Hematopoietic multipotent progenitor cell treated with erythropoietin and hydrocortisone succinate and interleukin-3 and kit ligand, for 17 days (in vitro differentiated cells): ENCODE results near the gene PALM.

Experiments
- DNase-seq: peaks from one replicate; pipeline ENCODE4 v3.0.0-alpha.2; 2015; ENCODE audit warnings: low spot score

Gene PALM

GRCh38 chr19:752652-753517, 44.1 kb downstream of the PALM start:
- DNase-seq = no peak

GRCh38 chr19:754530-754929, 45.8 kb downstream of the PALM start:
- DNase-seq = no peak

- DNase-seq = no peak
Measured at GRCh38 chr19:755063-755462, 46.3 kb downstream of the PALM start.

- peak; percentile 25 for DNase-seq
Measured at GRCh38 chr19:756236-756635, 47.5 kb downstream of the PALM start.

- no peak for DNase-seq
Measured at GRCh38 chr19:756821-757688, 48.3 kb downstream of the PALM start.

GRCh38 chr19:757811-758668, 49.3 kb downstream of the PALM start:
- no peak for DNase-seq

- DNase-seq = no peak
Measured at GRCh38 chr19:763181-763580, 54.4 kb downstream of the PALM start.

- no peak for DNase-seq
Measured at GRCh38 chr19:763869-764268, 55.1 kb downstream of the PALM start.

GRCh38 chr19:764301-764700, 55.6 kb downstream of the PALM start:
- no peak for DNase-seq

GRCh38 chr19:765179-765738, 56.5 kb downstream of the PALM start:
- no peak for DNase-seq

GRCh38 chr19:768424-768823, 59.7 kb downstream of the PALM start:
- no peak for DNase-seq

GRCh38 chr19:769616-770015, 60.9 kb downstream of the PALM start:
- DNase-seq = no peak

- DNase-seq = peak; percentile 9
Measured at GRCh38 chr19:771332-771785, 62.6 kb downstream of the PALM start.

GRCh38 chr19:772063-772462, 63.3 kb downstream of the PALM start:
- no peak for DNase-seq

GRCh38 chr19:772730-773436, 64.1 kb downstream of the PALM start:
- DNase-seq = no peak

- DNase-seq = no peak
Measured at GRCh38 chr19:776549-776948, 67.8 kb downstream of the PALM start.

- DNase-seq = no peak
Measured at GRCh38 chr19:778910-779653, 70.3 kb downstream of the PALM start.

- no peak for DNase-seq
Measured at GRCh38 chr19:780935-781334, 72.2 kb downstream of the PALM start.

- no peak for DNase-seq
Measured at GRCh38 chr19:781800-782184, 73.1 kb downstream of the PALM start.

- no peak for DNase-seq
Measured at GRCh38 chr19:782185-782877, 73.6 kb downstream of the PALM start.
